ENCODE measurements around the gene CDC14A.
"Not testable (repeated sequence)": the region's sequence is repeated elsewhere in the genome, so short reads cannot be mapped to it uniquely, and the experiment has no call there.

Gene CDC14A

GRCh38 chr1:100398648-100399047, 46.3 kb downstream of the CDC14A start:
- Histone ChIP-seq H3K4me1 (peaks cover 28 to 43% (median 31%) of the 10 kb centered on the region in 10 experiments), H3K27ac (no peak overlapping the region; a peak in 1 of 22 replicates), H3K4me3 (no peak overlapping the region), H3K4me2 (0 out of 22 replicates have a peak overlapping the region, but pooled peaks of 1 of the 11 experiments have one; percentile 23), H4K20me1 (no peaks in the 10 kb centered on the region; a peak in 1 of 22 replicates), H3K36me3 (peaks cover 11 to 46% (median 28%) of the 10 kb centered on the region in 11 experiments; a peak in 19 of 22 replicates), H3K9ac (no peak overlapping the region), H3K9me3 (replicated peaks in 1 of 11) (no peaks in the 10 kb centered on the region), H3K27me3 (no peaks in the 10 kb centered on the region)
- no peak for TF ChIP-seq Cebpa-rat (IDR thresholded peaks at IDR 0.05)

GRCh38 chr1:100400404-100400803, 48.1 kb downstream of the CDC14A start:
- Histone ChIP-seq H3K27ac (peak overlapping the region; percentile 54 to 92 (median 82)), H3K27me3 (no peaks in the 10 kb centered on the region), H4K20me1 (no peaks in the 10 kb centered on the region), H3K36me3 (peaks cover 7 to 33% (median 24%) of the 10 kb centered on the region in 11 experiments; a peak in 19 of 22 replicates), H3K9ac (peak overlapping the region in 10 of 11 experiments; percentile 39 to 78 (median 62); a peak in 19 of 22 replicates), H3K4me1 (peaks cover 18 to 30% (median 22%) of the 10 kb centered on the region in 10 experiments), H3K4me3 (peak overlapping the region in 6 of 10 experiments; percentile 5 to 46 (median 21); a peak in 9 of 20 replicates), H3K4me2 (peak overlapping the region; percentile 51 to 86 (median 79)), H3K9me3 (replicated peaks in 1 of 11) (peaks cover 0 to 6% (median 3%) of the 10 kb centered on the region in 11 experiments; a peak in 4 of 22 replicates)
- peak in 1 of 11 experiments; percentile 76; a peak in 1 of 22 replicates for TF ChIP-seq Cebpa-rat (IDR thresholded peaks at IDR 0.05)

GRCh38 chr1:100404821-100405220, 52.5 kb downstream of the CDC14A start:
- Histone ChIP-seq H3K4me3 (no peak overlapping the region), H3K36me3 (peaks cover 14 to 66% (median 42%) of the 10 kb centered on the region in 11 experiments; a peak in 20 of 22 replicates), H3K9me3 (replicated peaks in 1 of 11) (peaks cover 16 to 35% (median 25%) of the 10 kb centered on the region in 11 experiments; a peak in 18 of 22 replicates), H3K4me2 (no peak overlapping the region), H3K27ac (no peak overlapping the region), H3K27me3 (no peaks in the 10 kb centered on the region), H3K4me1 (peaks cover 11 to 17% (median 14%) of the 10 kb centered on the region in 10 experiments), H4K20me1 (no peaks in the 10 kb centered on the region), H3K9ac (no peak overlapping the region)
- TF ChIP-seq Cebpa-rat (IDR thresholded peaks at IDR 0.05) = no peak

GRCh38 chr1:100405902-100406301, 53.6 kb downstream of the CDC14A start:
- Histone ChIP-seq H3K4me1 (peaks cover 4 to 10% (median 5%) of the 10 kb centered on the region in 10 experiments), H3K9me3 (replicated peaks in 1 of 11) (peaks cover 16 to 35% (median 25%) of the 10 kb centered on the region in 11 experiments; a peak in 18 of 22 replicates), H3K36me3 (peaks cover 14 to 70% (median 42%) of the 10 kb centered on the region in 11 experiments; a peak in 20 of 22 replicates)
- H3K4me3 ChIP-seq, H4K20me1 ChIP-seq, H3K4me2 ChIP-seq, H3K27me3 ChIP-seq, H3K27ac ChIP-seq, H3K9ac ChIP-seq: not testable (repeated sequence)

- not testable (repeated sequence) for H3K9ac ChIP-seq, H4K20me1 ChIP-seq, H3K4me1 ChIP-seq, H3K4me3 ChIP-seq, H3K27me3 ChIP-seq, H3K27ac ChIP-seq, H3K4me2 ChIP-seq
- H3K36me3 ChIP-seq = peaks cover 13 to 61% (median 35%) of the 10 kb centered on the region in 11 experiments; a peak in 20 of 22 replicates
- peaks cover 16 to 35% (median 25%) of the 10 kb centered on the region in 11 experiments; a peak in 18 of 22 replicates for H3K9me3 ChIP-seq (replicated peaks in 1 of 11)
Observed at GRCh38 chr1:100407390-100407789, 55.1 kb downstream of the CDC14A start.

GRCh38 chr1:100411019-100411418, 58.7 kb downstream of the CDC14A start:
- no peak for TF ChIP-seq Cebpa-rat (IDR thresholded peaks at IDR 0.05)
- H3K36me3 ChIP-seq = peaks cover 4 to 42% (median 20%) of the 10 kb centered on the region in 11 experiments; a peak in 16 of 22 replicates
- H3K27me3 ChIP-seq = no peaks in the 10 kb centered on the region
- H3K4me1 ChIP-seq = peaks cover 0 to 21% (median 9%) of the 10 kb centered on the region in 10 experiments; a peak in 14 of 20 replicates
- H3K27ac ChIP-seq = no peak overlapping the region
- H3K4me2 ChIP-seq = no peak overlapping the region
- no peak overlapping the region for H3K9ac ChIP-seq
- peaks cover 11 to 31% (median 20%) of the 10 kb centered on the region in 11 experiments; a peak in 17 of 22 replicates for H3K9me3 ChIP-seq (replicated peaks in 1 of 11)
- H3K4me3 ChIP-seq = no peak overlapping the region
- H4K20me1 ChIP-seq = no peaks in the 10 kb centered on the region

GRCh38 chr1:100411574-100411973, 59.3 kb downstream of the CDC14A start:
- H4K20me1 ChIP-seq = no peaks in the 10 kb centered on the region

GRCh38 chr1:100413035-100413434, 60.7 kb downstream of the CDC14A start:
- H3K36me3 ChIP-seq = peaks cover 11 to 44% (median 28%) of the 10 kb centered on the region in 11 experiments; a peak in 17 of 22 replicates
- H3K27me3 ChIP-seq = no peaks in the 10 kb centered on the region
- peaks cover 0 to 21% (median 9%) of the 10 kb centered on the region in 10 experiments; a peak in 14 of 20 replicates for H3K4me1 ChIP-seq
- no peaks in the 10 kb centered on the region for H4K20me1 ChIP-seq
- no peak overlapping the region for H3K4me3 ChIP-seq
- H3K9me3 ChIP-seq (replicated peaks in 1 of 11) = peaks cover 3 to 11% (median 7%) of the 10 kb centered on the region in 11 experiments; a peak in 14 of 22 replicates
- TF ChIP-seq Cebpa-rat (IDR thresholded peaks at IDR 0.05) = no peak
- no peak overlapping the region for H3K4me2 ChIP-seq
- no peak overlapping the region for H3K27ac ChIP-seq
- H3K9ac ChIP-seq = no peak overlapping the region

More at GRCh38 chr1:100411574-100411973, 59.3 kb downstream of the CDC14A start:
- Histone ChIP-seq H3K4me2 (no peak overlapping the region), H3K4me1 (peaks cover 0 to 21% (median 9%) of the 10 kb centered on the region in 10 experiments; a peak in 14 of 20 replicates), H3K9ac (no peak overlapping the region), H3K36me3 (peaks cover 4 to 44% (median 21%) of the 10 kb centered on the region in 11 experiments; a peak in 17 of 22 replicates), H3K27me3 (no peaks in the 10 kb centered on the region), H3K9me3 (replicated peaks in 1 of 11) (peaks cover 11 to 25% (median 18%) of the 10 kb centered on the region in 11 experiments; a peak in 17 of 22 replicates), H3K4me3 (no peak overlapping the region), H3K27ac (no peak overlapping the region)
- no peak for TF ChIP-seq Cebpa-rat (IDR thresholded peaks at IDR 0.05)

- H3K9ac ChIP-seq = no peak overlapping the region
- no peaks in the 10 kb centered on the region for H4K20me1 ChIP-seq
- no peaks in the 10 kb centered on the region for H3K9me3 ChIP-seq (replicated peaks in 1 of 11)
- H3K27me3 ChIP-seq = no peaks in the 10 kb centered on the region
- peak overlapping the region in 5 of 11 experiments; percentile 0 to 45 (median 20); a peak in 5 of 22 replicates for H3K27ac ChIP-seq
- peak in 1 of 11 experiments; percentile 37; a peak in 1 of 22 replicates for TF ChIP-seq Cebpa-rat (IDR thresholded peaks at IDR 0.05)
- peaks cover 9 to 27% (median 16%) of the 10 kb centered on the region in 11 experiments; a peak in 15 of 22 replicates for H3K36me3 ChIP-seq
- peak overlapping the region in 8 of 11 experiments; percentile 9 to 47 (median 28); a peak in 12 of 22 replicates for H3K4me2 ChIP-seq
- H3K4me3 ChIP-seq = no peak overlapping the region
- peaks cover 0 to 21% (median 9%) of the 10 kb centered on the region in 10 experiments; a peak in 14 of 20 replicates for H3K4me1 ChIP-seq
Observed at GRCh38 chr1:100414693-100415497, 62.6 kb downstream of the CDC14A start.

Data from BLaER1 treated with 17β-estradiol and CSF1 and Interleukin-3, amounts not matched to agents 10 nM and 100 nM (cell line).